ENCODE data around the gene EFHD2.

GRCh38 chr1:15469361-15469760 is 59.7 kb downstream of the EFHD2 start:
- no peak for TF ChIP-seq CTCF (IDR thresholded peaks at IDR 0.05; ENCODE audit: low read depth, low read length)
- TF ChIP-seq POLR2A (IDR thresholded peaks at IDR 0.05; ENCODE audit: extremely low read depth, insufficient read length) = no peak
